PC-3 (cell line): ENCODE data around the gene FBXO34.

Source experiments
- EZH2phosphoT487 ChIP-seq: fragments of 300-600 bp; sonication (generic); IDR thresholded peaks from 2 replicates; pipeline ENCODE4 v1.6.1; 2018; ENCODE audit warnings: mild to moderate bottlenecking, antibody characterized with exemption, low read length, borderline replicate concordance
- TF ChIP-seq, protein P1 (sequence below): fragments of 300-600 bp; sonication (generic); conservative IDR thresholded peaks from 2 replicates; pipeline ENCODE4 v1.5.1; 2017; ENCODE audit warnings: antibody characterized with exemption, low read depth, mild to moderate bottlenecking, low read length

DNA sequence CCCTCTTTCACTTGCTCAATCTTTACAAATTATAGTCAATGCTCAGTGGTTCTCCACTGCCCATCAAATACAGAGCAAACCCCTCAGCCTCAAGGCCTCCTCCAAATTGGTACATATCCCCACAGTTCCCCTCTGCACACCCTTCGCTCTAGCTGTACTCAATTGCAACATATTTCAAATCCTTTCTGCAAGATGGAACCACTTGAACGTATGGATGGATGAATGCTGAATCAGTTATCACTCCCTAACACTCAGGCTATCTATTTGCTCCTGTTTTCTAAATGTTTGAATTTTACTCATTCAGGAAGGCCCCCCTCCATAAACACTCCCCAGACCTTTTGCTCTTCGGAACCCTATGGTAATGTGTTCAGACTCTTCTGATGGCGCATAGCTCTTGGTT lies 115.9 kb downstream of the FBXO34 start:
- TF ChIP-seq, protein P1, sequence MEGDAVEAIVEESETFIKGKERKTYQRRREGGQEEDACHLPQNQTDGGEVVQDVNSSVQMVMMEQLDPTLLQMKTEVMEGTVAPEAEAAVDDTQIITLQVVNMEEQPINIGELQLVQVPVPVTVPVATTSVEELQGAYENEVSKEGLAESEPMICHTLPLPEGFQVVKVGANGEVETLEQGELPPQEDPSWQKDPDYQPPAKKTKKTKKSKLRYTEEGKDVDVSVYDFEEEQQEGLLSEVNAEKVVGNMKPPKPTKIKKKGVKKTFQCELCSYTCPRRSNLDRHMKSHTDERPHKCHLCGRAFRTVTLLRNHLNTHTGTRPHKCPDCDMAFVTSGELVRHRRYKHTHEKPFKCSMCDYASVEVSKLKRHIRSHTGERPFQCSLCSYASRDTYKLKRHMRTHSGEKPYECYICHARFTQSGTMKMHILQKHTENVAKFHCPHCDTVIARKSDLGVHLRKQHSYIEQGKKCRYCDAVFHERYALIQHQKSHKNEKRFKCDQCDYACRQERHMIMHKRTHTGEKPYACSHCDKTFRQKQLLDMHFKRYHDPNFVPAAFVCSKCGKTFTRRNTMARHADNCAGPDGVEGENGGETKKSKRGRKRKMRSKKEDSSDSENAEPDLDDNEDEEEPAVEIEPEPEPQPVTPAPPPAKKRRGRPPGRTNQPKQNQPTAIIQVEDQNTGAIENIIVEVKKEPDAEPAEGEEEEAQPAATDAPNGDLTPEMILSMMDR = no peak
- no peak for TF ChIP-seq EZH2phosphoT487
